Mucosa of rectum (tissue), 2 donors: ENCODE measurements around the gene NUBPL.
A peak's percentile ranks its signal among the peaks of the same experiment; 100 is the strongest.

ENCODE experiments used
- H3K27ac ChIP-seq, 2 donors: one replicate each; pipeline ENCODE4 v1.7.0; 2013; ENCODE audit warnings: inconsistent platforms in 2 of 2, low read depth in 2 of 2, low read length in 2 of 2
- H3K27me3 ChIP-seq, 2 donors: one replicate each; pipeline ENCODE4 v1.7.0; 2013; ENCODE audit warnings: low read length in 2 of 2; ENCODE audit not compliant: control insufficient read depth in 2 of 2, insufficient read depth in 2 of 2
- H3K36me3 ChIP-seq, 2 donors: one replicate each; pipeline ENCODE4 v1.7.0; 2013; ENCODE audit warnings: low read length in 2 of 2; ENCODE audit not compliant: control insufficient read depth in 2 of 2, insufficient read depth in 2 of 2
- H3K4me1 ChIP-seq, 2 donors: one replicate each; pipeline ENCODE4 v1.7.0; 2013; ENCODE audit warnings: low read length in 2 of 2, mild to moderate bottlenecking in 1 of 2; ENCODE audit not compliant: control insufficient read depth in 2 of 2, insufficient read depth in 2 of 2
- H3K4me3 ChIP-seq, 2 donors: one replicate each; pipeline ENCODE4 v1.7.0; 2013; ENCODE audit warnings: low read length in 2 of 2
- H3K9ac ChIP-seq, 2 donors: one replicate each; pipeline ENCODE4 v1.7.0; 2013; ENCODE audit warnings: low read length in 2 of 2, low read depth in 1 of 2, mild to moderate bottlenecking in 1 of 2
- H3K9me3 ChIP-seq, 2 donors: one replicate each; pipeline ENCODE4 v1.7.0; 2013; ENCODE audit warnings: low read length in 2 of 2; ENCODE audit not compliant: control insufficient read depth in 2 of 2
- donor health status: healthy.
- donor health status: Normal muscosa, but diverticular disease.

Gene NUBPL

DNA sequence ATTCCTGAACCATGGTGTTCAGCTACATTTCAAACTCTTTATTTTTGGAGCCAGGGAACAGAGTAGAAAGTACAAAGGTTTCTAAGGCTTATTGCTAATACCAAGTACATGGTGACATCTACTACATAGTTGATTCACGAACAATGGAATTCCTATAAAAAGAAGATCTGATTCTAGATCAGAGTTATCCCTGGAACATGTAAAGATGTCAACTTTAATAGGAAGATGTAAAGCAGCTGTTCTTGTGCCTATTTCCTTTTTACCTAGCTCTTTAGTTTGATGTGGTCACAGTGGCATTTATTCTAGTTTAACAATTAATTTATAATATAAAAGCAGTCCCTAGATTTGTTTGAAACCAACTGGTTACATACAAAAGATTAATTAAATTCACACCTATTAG, 99.5 kb downstream of the NUBPL start:
- Histone ChIP-seq H3K4me3 (no peak overlapping the region), H3K27ac (no peak overlapping the region), H3K27me3 (no peaks in the 10 kb centered on the region), H3K9ac (no peak overlapping the region), H3K9me3 (no peaks in the 10 kb centered on the region), H3K4me1 (no peaks in the 10 kb centered on the region), H3K36me3 (no peaks in the 10 kb centered on the region)

DNA sequence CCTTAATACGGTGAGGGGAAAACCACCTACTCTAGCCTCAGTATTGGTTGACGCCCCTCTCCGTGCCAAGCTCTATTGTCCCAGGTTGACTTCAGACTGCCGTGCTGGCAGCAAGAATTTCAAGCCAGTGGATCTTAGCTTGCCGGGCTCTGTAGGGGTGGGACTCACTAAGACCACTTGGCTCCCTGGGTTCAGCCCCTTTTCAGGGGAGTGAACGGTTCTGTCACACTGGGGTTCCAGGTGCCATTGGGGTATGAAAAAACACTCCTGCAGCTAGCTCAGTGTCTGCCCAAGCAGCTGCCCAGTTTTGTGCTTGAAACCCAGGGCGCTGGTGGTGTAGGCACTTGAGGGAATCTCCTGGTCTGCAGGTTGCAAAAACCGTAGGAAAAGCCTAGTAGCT, 107.1 kb downstream of the NUBPL start:
- Histone ChIP-seq H3K4me1 (no peaks in the 10 kb centered on the region), H3K36me3 (no peaks in the 10 kb centered on the region), H3K27ac (no peak overlapping the region), H3K9me3 (peaks cover 0 to 2% of the 10 kb centered on the region in 2 donors), H3K9ac (no peak overlapping the region), H3K27me3 (no peaks in the 10 kb centered on the region), H3K4me3 (no peak overlapping the region)

DNA sequence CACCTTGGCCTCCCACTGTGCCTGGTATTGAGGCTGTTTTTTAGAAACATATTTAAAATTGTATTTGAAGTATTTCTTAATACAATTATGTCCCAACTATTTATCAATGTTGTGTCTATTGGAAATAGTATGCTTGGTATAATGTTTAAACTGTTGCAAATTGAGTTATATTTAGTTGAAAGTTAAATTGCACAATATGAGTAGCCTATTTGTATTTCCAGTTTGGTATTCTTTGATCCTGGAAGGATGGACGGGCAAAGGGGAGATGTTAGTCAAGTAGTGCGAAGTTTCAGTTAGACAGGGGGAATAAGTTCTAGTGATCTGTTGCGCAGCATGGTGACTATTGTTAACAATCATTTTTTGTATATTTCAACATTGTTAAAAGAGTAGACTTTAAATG, 111.5 kb downstream of the NUBPL start:
- Histone ChIP-seq H3K27me3 (no peaks in the 10 kb centered on the region), H3K4me3 (no peak overlapping the region)

DNA sequence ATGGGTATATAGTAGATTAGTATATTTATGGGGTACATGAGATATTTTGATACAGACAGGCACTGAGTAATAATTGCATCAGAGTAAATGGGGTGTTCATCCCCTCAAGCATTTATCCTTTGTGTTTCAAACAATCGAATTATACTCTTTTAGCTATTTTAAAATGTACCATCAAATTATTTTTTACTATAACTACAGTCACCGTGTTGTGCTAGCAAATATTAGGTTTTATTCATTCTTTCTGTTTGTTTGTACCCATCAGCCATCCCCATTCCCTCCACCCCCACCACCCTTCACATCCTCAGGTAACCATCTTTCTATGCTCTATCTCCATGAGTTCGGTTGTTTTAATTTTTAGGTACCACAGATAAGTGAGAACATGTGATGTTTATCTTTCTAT, 115.8 kb downstream of the NUBPL start:
- Histone ChIP-seq H3K4me3 (no peak overlapping the region), H3K9me3 (no peaks in the 10 kb centered on the region), H3K4me1 (no peaks in the 10 kb centered on the region), H3K27ac (no peak overlapping the region), H3K36me3 (no peaks in the 10 kb centered on the region), H3K27me3 (no peaks in the 10 kb centered on the region), H3K9ac (no peak overlapping the region)

More for the DNA sequence above, 111.5 kb downstream of the NUBPL start:
- Histone ChIP-seq H3K36me3 (no peaks in the 10 kb centered on the region), H3K4me1 (no peaks in the 10 kb centered on the region), H3K9ac (no peak overlapping the region), H3K9me3 (peaks cover 0 to 2% of the 10 kb centered on the region in 2 donors), H3K27ac (no peak overlapping the region)

DNA sequence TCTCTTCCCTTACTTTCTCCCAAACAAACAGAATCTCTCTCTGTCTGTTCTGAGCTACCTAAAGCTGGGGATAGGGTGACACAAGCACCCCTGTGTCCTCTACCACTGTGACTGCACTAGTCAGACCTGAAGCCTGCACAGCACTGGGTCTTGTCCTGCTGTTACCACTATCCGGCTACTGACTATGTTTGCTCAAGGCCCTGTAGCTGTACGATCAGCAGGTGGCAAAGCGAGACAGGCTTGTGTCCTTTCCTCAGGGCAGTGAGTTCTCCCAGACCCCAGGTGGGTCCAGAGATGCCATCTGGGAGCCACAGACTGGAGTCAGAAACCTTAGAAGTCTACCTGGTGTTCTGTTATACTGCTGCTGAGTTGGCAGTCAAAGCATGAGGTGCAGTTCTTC, 116.4 kb downstream of the NUBPL start:
- Histone ChIP-seq H3K9me3 (no peaks in the 10 kb centered on the region), H3K9ac (no peak overlapping the region), H3K4me1 (no peaks in the 10 kb centered on the region), H3K36me3 (no peaks in the 10 kb centered on the region), H3K4me3 (no peak overlapping the region), H3K27ac (no peak overlapping the region), H3K27me3 (no peaks in the 10 kb centered on the region)

DNA sequence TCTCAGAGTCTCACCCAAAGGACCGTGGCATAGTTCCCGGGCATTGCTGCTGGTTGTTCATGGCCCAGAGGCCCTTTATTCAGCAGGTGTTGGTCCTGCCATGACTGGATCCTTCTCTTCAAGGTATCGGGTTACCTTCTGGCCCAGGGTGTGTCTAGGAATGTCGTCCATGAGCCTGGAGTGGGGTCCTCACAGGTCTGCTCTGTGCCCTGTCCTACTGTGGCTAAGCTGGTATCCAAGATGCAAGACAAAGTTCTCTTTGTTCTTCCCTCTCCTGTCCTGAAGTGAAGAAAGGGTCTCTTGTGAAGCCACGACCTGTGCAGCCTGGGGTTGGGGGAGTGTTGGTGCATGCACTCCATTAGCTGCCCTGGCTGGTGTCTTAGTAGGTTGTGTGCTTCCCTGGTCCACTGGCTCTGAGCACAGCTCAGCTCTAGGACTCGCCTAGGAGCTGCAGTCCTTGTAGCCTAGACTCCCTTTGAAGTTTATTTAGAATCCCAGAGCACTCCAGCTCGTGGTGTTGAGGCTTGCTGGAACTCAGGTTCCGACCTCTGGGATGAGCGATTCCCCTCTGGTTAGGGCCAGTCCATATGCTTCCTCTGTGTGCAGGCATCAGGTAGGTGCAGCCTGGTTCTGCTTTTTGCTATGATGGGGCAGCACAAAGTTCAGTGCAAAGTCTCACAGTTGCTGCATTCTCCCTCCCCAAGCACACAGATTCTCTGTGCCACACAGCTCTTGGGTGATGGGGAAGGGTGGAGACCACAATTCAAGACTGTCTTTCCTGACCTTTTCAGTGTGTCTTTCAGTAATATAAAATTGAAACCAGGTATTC, 117.4 kb downstream of the NUBPL start:
- H3K27ac ChIP-seq, result no peak overlapping the region
- H3K4me1 ChIP-seq, result no peaks in the 10 kb centered on the region
- H3K27me3 ChIP-seq, result no peaks in the 10 kb centered on the region
- no peaks in the 10 kb centered on the region for H3K9me3 ChIP-seq
- H3K4me3 ChIP-seq, result no peak overlapping the region
- no peak overlapping the region for H3K9ac ChIP-seq
- H3K36me3 ChIP-seq, result no peaks in the 10 kb centered on the region

DNA sequence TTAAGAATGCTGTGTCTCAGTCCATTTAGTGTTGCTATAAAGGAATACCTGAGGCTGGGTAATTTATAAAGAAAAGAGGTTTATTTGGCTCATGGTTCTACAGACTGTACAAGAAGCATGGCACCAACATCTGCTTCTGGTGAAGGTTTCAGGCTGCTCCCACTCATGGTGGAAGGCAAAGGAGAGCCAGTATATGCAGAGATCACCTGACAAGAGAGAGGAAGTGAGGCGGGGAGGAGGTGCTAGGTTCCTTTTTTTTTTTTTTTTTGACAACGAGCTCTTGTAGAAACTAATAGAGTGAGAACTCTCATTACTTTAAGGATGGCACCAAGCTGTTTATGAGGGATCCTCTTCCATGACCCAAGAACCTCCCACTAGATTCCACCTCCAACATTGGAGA, 121.6 kb downstream of the NUBPL start:
- Histone ChIP-seq H3K27ac (no peak overlapping the region), H3K4me1 (no peaks in the 10 kb centered on the region), H3K36me3 (no peaks in the 10 kb centered on the region), H3K9me3 (no peaks in the 10 kb centered on the region), H3K27me3 (no peaks in the 10 kb centered on the region), H3K9ac (no peak overlapping the region), H3K4me3 (no peak overlapping the region)

DNA sequence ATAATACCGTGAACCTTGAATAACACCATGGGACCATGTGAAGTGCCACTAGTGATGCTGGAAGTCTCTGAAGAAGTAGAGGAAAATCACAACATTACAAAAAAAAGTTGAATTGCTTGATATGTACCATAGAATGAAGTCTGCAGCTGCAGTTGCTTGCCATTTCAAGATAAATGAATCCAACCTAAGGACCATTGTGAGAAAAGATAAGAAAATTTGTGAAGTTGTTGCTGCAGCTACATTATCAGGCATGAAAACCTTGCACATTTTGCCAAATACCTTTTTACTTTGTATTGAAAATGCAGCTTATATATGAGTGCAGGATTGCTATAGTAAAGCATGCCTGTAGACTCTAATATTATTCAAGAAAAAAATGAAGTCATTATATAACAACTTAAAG, 126.5 kb downstream of the NUBPL start:
- Histone ChIP-seq H3K4me3 (no peak overlapping the region), H3K27me3 (no peaks in the 10 kb centered on the region), H3K36me3 (no peaks in the 10 kb centered on the region), H3K9ac (no peak overlapping the region), H3K27ac (no peak overlapping the region), H3K4me1 (peaks cover 4% of the 10 kb centered on the region in 2 donors), H3K9me3 (no peaks in the 10 kb centered on the region)

DNA sequence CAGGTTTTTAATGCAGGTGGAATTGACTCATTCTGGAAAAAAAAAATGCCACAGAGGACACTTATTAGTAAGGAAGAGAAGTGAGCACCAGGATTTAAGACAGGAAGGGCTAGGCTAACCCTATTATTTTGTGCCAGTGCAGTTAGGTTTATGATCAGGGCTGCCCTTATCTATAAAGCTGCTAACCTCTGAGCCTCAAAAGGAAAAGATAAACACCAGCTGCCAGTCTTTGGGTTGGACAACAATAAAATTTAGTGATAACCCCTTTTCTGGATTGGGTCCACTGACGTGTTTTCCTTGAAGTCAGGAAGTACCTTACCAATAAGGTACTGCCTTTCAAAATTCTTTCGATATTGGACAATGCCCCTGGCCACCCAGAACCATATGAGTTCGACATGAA, 128.9 kb downstream of the NUBPL start:
- H3K27me3 ChIP-seq, result no peaks in the 10 kb centered on the region
- H3K4me1 ChIP-seq, result peaks cover 4% of the 10 kb centered on the region in 2 donors
- no peaks in the 10 kb centered on the region for H3K9me3 ChIP-seq
- H3K27ac ChIP-seq, result peak overlapping the region in 1 of 2 donors; percentile 11
- H3K36me3 ChIP-seq, result no peaks in the 10 kb centered on the region
- H3K4me3 ChIP-seq, result no peak overlapping the region
- H3K9ac ChIP-seq, result no peak overlapping the region

DNA sequence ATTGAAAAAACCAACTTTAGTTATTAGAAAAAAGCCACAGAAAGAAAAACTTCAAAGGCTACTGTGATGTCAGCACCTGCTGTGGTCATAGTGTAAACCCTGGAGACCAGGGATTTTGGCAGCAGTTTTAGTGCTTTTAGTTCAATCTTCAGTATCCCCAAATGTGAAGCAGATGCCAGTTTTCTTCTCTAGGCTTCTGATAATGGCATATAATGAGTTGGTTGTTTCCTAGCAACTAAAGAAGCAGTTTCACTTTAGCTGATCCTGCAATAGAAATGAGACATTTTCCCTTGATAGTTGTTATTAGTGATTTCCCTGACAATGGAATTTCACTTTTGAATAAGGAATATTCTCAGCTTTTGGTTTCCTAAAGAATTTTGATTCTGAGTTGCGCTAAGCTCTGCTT, 131.2 kb downstream of the NUBPL start:
- no peak overlapping the region for H3K9ac ChIP-seq
- no peaks in the 10 kb centered on the region for H3K27me3 ChIP-seq
- H3K27ac ChIP-seq, result no peak overlapping the region
- no peaks in the 10 kb centered on the region for H3K36me3 ChIP-seq
- H3K4me3 ChIP-seq, result no peak overlapping the region
- H3K9me3 ChIP-seq, result no peaks in the 10 kb centered on the region
- H3K4me1 ChIP-seq, result peaks cover 4% of the 10 kb centered on the region in 2 donors
